B cell (primary cell): ENCODE measurements around the gene VAC14. TPM values are rescaled to one million over a fixed set of nuclear protein-coding genes. Genes with fewer than 3 reads are reported as not detected.

Experiments used
- ATAC-seq: fragments of 200-7000 bp; cut with Tn5 transposase; one replicate; pipeline ENCODE4 v1.10.0; 2021; ENCODE audit warnings: low read depth, mild to moderate bottlenecking, moderate number of reproducible peaks, moderate library complexity
- CTCF ChIA-PET: fragments of 350-600 bp; sonication (Branson Sonifier 250); formaldehyde crosslinking; loops from one replicate; lab custom pipeline; 2021; ENCODE audit warnings: antibody characterized with exemption, inconsistent platforms; lab: Charles Lee
- POLR2A ChIA-PET: fragments of 350-600 bp; sonication (Branson Sonifier 250); formaldehyde crosslinking; loops from one replicate; lab custom pipeline; 2021; ENCODE audit warnings: antibody characterized with exemption; lab: Charles Lee
- DNase-seq: peaks from one replicate; pipeline ENCODE4 v3.0.0; 2013
- H2AFZ ChIP-seq: 2 replicates; pipeline ENCODE4 v1.6.1; 2012; ENCODE audit warnings: mild to moderate bottlenecking, low read depth, low read length; ENCODE audit not compliant: insufficient read depth, poor library complexity, severe bottlenecking
- H3K27ac ChIP-seq, 2 donors: 1 replicate in 1 of 2; 2 replicates in 1 of 2; pipeline ENCODE4 v1.5.1; 2012 to 2013; ENCODE audit warnings: low read length in 2 of 2, mild to moderate bottlenecking in 2 of 2, moderate library complexity in 1 of 2
- H3K27me3 ChIP-seq, 4 experiments: fragments of 200-600 bp in 1 of 4; sonication (generic) in 1 of 4; replicated peaks in 1 of 4; 1 replicate in 2 of 4; 2 replicates in 2 of 4; pipeline versions ENCODE4 v1.6.1 to v1.7.0; 2013 to 2016; ENCODE audit warnings: low read length in 3 of 4, mild to moderate bottlenecking in 2 of 4, mixed read lengths in 1 of 4, moderate library complexity in 1 of 4; ENCODE audit not compliant: insufficient read depth in 4 of 4, control insufficient read depth in 3 of 4; ENCODE audit errors: control extremely low read depth in 1 of 4
- H3K36me3 ChIP-seq, 2 experiments: replicated peaks in 1 of 2; 1 replicate in 1 of 2; 2 replicates in 1 of 2; pipeline versions ENCODE4 v1.6.1 to v1.7.1; 2013; ENCODE audit warnings: low read length in 1 of 2; ENCODE audit not compliant: insufficient read depth in 2 of 2, control insufficient read depth in 1 of 2; ENCODE audit errors: control extremely low read depth in 1 of 2, extremely low read depth in 1 of 2
- H3K4me1 ChIP-seq, 2 donors: fragments of 200-600 bp in 1 of 2; sonication (generic) in 1 of 2; 1 replicate in 1 of 2; 2 replicates in 1 of 2; pipeline versions ENCODE4 v1.5.1 to v1.6.1; 2013 to 2017; ENCODE audit warnings: low read length in 2 of 2; ENCODE audit not compliant: control insufficient read depth in 2 of 2, insufficient read depth in 2 of 2
- H3K4me2 ChIP-seq: replicated peaks from 2 replicates; pipeline ENCODE3; 2012; ENCODE audit warnings: mild to moderate bottlenecking, low read depth, low read length; ENCODE audit not compliant: poor library complexity, severe bottlenecking
- H3K4me3 ChIP-seq, 5 experiments: fragments of 200-600 bp in 1 of 5; sonication (generic) in 1 of 5; 1 replicate in 3 of 5; 2 replicates in 2 of 5; pipeline versions ENCODE4 v1.5.1 to v1.7.0; 2011 to 2016; ENCODE audit warnings: low read length in 4 of 5, mild to moderate bottlenecking in 4 of 5, low read depth in 2 of 5, control low read depth in 1 of 5, moderate library complexity in 1 of 5; ENCODE audit not compliant: insufficient read depth in 1 of 5; ENCODE audit errors: control extremely low read depth in 1 of 5, extremely low read depth in 1 of 5
- H3K79me2 ChIP-seq: fragments of 200-600 bp; sonication (generic); one replicate; pipeline ENCODE4 v1.6.0; 2016; ENCODE audit warnings: low read length; ENCODE audit not compliant: control insufficient read depth, insufficient read depth
- H3K9ac ChIP-seq: fragments of 200-600 bp; sonication (generic); 2 replicates; pipeline ENCODE4 v1.6.1; 2017; ENCODE audit warnings: mild to moderate bottlenecking, low read length, moderate library complexity
- H3K9me3 ChIP-seq, 3 donors: one replicate each; pipeline versions ENCODE4 v1.6.1 to v1.7.1; 2013; ENCODE audit warnings: low read length in 2 of 3; ENCODE audit not compliant: control insufficient read depth in 2 of 3, insufficient read depth in 1 of 3; ENCODE audit errors: control extremely low read depth in 1 of 3
- H4K20me1 ChIP-seq: 2 replicates; pipeline ENCODE4 v1.6.0; 2012; ENCODE audit warnings: mild to moderate bottlenecking, low read length; ENCODE audit not compliant: insufficient read depth, control insufficient read depth, poor library complexity, severe bottlenecking
- H3K27ac Mint-ChIP-seq: one replicate; pipeline ENCODE4 v1.8.0; 2021; ENCODE audit warnings: mixed read lengths
- H3K27me3 Mint-ChIP-seq: one replicate; pipeline ENCODE4 v1.8.0; 2021; ENCODE audit warnings: mixed read lengths
- H3K4me1 Mint-ChIP-seq: one replicate; pipeline ENCODE4 v1.8.0; 2021; ENCODE audit warnings: mixed read lengths
- H3K4me3 Mint-ChIP-seq: one replicate; pipeline ENCODE4 v1.8.0; 2021; ENCODE audit warnings: mixed read lengths
- H3K9me3 Mint-ChIP-seq: one replicate; pipeline ENCODE4 v1.8.0; 2022; ENCODE audit warnings: mixed read lengths; ENCODE audit not compliant: insufficient read depth
- CTCF ChIP-seq: fragments of 200-600 bp; IDR thresholded peaks from one replicate; pipeline ENCODE4 v1.8.0; 2022; ENCODE audit warnings: antibody characterized with exemption, mild to moderate bottlenecking
- EZH2 ChIP-seq: IDR thresholded peaks from 2 replicates; pipeline ENCODE4 v1.6.1; 2012; ENCODE audit warnings: borderline replicate concordance, low read depth, mild to moderate bottlenecking, moderate library complexity, low read length; ENCODE audit not compliant: insufficient read depth, poor library complexity, severe bottlenecking
- whole genome bisulfite sequencing: methylation state at CpG from one replicate; pipeline ENCODE4 v1.1.5; 2013; ENCODE audit warnings: missing lambda C conversion rate; ENCODE audit not compliant: insufficient coverage; 5-methylcytosine and 5-hydroxymethylcytosine counted together
- intact Hi-C: fragments of 100-400 bp; cut with micrococcal nuclease; formaldehyde crosslinking; loops from one replicate; pipeline ENCODE4 v1.10.0; 2022
- polyA plus RNA-seq: library from polyadenylated mRNA; depleted of rRNA; stranded (reverse); fragments of >200 nt; gene quantifications from 2 replicates; pipeline ENCODE4 v1.2.3, GENCODE V29; 2012
- total RNA-seq, 2 donors: library from RNA; stranded (reverse); fragments of 120-200 nt in 1 of 2; gene quantifications; 1 replicate in 1 of 2; 2 replicates in 1 of 2; pipeline versions ENCODE4 v1.2.3 to v1.2.4, GENCODE V29; 2013 to 2022

The VAC14 gene
- total and polyA plus RNA-seq, 2 donors (not counting 1 experiment from before 2014, with no cell fraction given) = 42.6 to 64.7 TPM

- Histone ChIP-seq H3K36me3 (peaks cover 0 to 3% of the 10 kb centered on the region in 2 experiments), H3K27ac (no peak overlapping the region), H3K79me2 (no peaks in the 10 kb centered on the region), H3K9ac (no peak overlapping the region), H3K27me3 (peaks cover 0 to 16% (median 3%) of the 10 kb centered on the region in 4 experiments), H4K20me1 (no peaks in the 10 kb centered on the region), H2AFZ (no peak overlapping the region), H3K4me1 (peaks cover 0 to 4% of the 10 kb centered on the region in 2 donors), H3K4me2 (no peak overlapping the region), H3K4me3 (no peak overlapping the region), H3K9me3 (no peaks in the 10 kb centered on the region)
- intact Hi-C loops = no loop called here
- ChIA-PET CTCF (no interaction called here), POLR2A (no interaction called here)
- Mint-ChIP-seq H3K4me3 (no peak overlapping the region), H3K4me1 (peaks cover 9% of the 10 kb centered on the region), H3K27me3 (peaks cover 9% of the 10 kb centered on the region), H3K9me3 (no peaks in the 10 kb centered on the region), H3K27ac (no peak overlapping the region)
- DNase-seq (no peak), ATAC-seq (no peak)
- WGBS = 83% methylated on average over 8 of the region's 8 CpGs
- TF ChIP-seq EZH2 = no peak
- no peak for TF ChIP-seq CTCF
Measured at GRCh38 chr16:70688246-70688742, 112.7 kb downstream of the VAC14 start.

- no peak for DNase-seq
- Histone ChIP-seq H3K79me2 (no peaks in the 10 kb centered on the region), H4K20me1 (no peaks in the 10 kb centered on the region), H3K27ac (no peak overlapping the region), H3K4me1 (peaks cover 0 to 4% of the 10 kb centered on the region in 2 donors), H3K9me3 (no peaks in the 10 kb centered on the region), H3K27me3 (peaks cover 0 to 22% (median 3%) of the 10 kb centered on the region in 4 experiments), H3K4me3 (no peak overlapping the region), H3K4me2 (no peak overlapping the region), H2AFZ (no peak overlapping the region), H3K9ac (no peak overlapping the region), H3K36me3 (peaks cover 0 to under 1% of the 10 kb centered on the region in 2 experiments)
- Mint-ChIP-seq H3K27ac (no peak overlapping the region), H3K4me1 (peaks cover 9% of the 10 kb centered on the region), H3K9me3 (no peaks in the 10 kb centered on the region), H3K4me3 (no peak overlapping the region), H3K27me3 (peaks cover 9% of the 10 kb centered on the region)
- TF ChIP-seq EZH2 (no peak), CTCF (no peak)
- ChIA-PET POLR2A (no interaction called here), CTCF (no interaction called here)
- intact Hi-C loops = no loop called here
- WGBS = 96% methylated on average over 18 of the region's 18 CpGs
- no peak for ATAC-seq
Measured at GRCh38 chr16:70687671-70688245, 113.2 kb downstream of the VAC14 start.
